Stimulated activated CD4-positive, alpha-beta T cell treated with anti-CD3 and anti-CD28 coated beads, Interleukin-2, amount 100 ng/mL, for 24 hours (primary cell): ENCODE results near the gene ZNF184.

Experiments
- DNase-seq, 2 donors: peaks; one replicate each; pipeline ENCODE4 v3.0.0-alpha.2; 2020

The ZNF184 gene

DNA sequence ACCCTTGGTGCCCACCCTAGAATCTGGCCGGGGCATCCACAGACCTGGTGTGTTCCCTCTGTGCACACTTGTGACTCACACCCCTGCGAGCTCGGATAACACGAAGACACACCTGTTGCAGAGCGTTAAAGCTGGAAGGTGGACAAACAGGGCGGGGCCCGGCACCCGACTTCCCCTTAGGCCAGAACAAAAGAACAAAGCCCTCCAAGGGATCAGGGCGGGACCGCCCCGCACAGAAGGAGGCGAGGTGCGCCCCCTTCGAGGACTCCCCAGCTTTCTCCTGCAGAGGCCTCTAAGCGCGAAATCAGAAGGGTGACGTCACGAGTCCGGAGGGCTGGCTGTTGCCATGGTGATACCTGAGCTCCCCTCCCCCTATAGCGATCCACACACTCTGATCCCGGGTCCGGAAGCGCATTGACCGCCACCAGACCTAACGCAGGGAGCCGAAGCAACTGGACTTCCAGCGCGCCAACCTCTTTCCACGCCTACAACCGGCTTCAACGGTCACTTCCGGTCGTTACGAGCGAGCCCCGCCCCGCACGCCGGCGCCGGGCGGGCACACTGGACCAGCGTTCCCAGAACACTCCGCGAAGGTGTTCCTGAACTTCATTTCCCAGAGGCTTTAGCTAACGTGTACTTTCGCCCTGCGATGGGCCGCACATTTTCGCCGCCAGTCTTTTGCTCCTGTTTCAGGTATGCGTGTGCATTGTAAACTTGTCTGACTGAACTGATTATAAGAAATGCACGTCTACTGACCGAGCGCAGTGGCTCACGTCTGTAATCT, at the start of gene ZNF184:
TSS of gene ZNF184 (minus strand) at position 489 of the 784 bp plus-strand sequence. CDS start 811 bp downstream, outside the sequence.
- peak; percentile 84 to 85 for DNase-seq

DNA sequence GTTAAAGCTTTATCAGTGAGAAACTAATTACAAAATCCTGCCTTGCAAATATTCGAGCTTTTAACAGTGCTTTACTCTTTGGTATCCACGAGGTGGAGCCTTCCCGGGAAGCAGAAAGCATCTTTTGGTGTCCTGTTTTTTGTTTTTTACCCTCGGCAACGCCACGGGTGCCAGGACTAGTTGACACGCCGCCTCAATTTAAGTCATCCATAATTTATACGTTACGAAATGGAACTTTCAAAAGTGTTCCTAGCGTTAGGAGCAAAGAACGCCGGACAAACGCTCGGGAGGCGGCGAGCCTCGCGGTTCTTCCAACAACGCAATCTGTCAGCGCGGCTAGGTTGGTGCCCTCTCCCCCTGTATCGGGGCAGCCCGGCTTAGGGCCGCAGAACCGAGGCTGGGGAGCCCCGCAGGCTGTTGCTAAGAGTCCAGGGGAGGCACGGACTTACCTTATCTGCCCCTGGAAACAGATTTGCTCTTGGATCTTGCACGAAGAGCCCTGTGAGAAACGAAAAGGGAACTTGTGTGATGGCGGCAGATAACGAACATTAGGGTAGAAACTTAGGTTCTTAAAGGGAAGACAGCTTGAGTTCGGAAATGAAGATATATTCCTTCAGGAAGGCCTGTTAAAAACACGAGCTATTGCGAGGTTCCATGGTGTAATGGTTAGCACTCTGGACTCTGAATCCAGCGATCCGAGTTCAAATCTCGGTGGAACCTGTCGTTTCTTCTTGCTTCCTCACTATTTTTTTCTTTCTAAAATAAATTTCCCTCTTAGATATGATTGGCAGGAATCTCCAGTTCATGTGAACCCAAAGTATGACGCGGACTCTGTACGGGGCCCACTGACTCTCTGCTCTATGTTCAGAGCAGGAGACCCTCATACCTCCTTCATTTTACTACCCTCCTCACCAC, 46.2 kb upstream of the ZNF184 start:
- peak; percentile 73 to 74 for DNase-seq

DNA sequence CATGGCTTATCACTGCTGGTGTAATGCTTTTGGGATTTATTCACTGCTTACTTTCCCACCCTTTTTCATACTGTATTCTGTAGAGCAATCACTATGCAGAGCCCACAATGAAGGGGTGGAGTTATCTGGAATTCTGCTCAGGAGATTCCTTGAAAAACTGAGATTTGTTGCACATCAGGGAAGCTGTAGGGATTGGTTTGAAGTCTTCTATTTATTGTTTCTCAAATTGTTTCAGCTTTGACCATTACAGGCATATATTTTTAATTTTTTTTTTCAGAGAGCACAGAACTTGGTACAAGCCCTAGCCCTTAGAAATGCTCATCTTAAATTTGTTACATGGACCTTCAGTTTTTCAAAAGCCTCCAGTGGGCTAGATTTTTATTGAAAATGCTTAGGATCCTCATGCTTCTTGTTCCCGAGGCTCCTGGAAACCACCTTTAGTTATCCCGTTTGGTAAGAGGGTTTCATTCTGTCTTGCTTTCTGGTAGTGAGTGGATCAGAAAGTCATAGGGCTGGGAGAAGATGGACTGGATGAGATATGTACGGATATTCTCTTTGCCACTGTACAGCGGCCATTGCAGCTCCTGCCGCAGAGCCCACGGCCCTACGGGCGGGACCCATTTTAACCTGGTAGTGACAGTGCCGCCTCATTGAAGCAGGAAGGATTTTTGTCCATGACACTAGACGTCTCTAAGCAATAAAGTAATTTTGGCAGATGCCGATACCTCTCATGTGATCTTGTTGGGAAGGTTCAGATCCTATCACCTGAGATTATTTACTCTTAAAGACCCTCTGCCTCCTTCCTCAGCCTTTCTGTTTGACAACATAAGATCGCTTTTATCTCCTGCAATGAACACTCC, 45.3 kb upstream of the ZNF184 start:
- DNase-seq, result peak in 1 of 2 donors; percentile 14

DNA sequence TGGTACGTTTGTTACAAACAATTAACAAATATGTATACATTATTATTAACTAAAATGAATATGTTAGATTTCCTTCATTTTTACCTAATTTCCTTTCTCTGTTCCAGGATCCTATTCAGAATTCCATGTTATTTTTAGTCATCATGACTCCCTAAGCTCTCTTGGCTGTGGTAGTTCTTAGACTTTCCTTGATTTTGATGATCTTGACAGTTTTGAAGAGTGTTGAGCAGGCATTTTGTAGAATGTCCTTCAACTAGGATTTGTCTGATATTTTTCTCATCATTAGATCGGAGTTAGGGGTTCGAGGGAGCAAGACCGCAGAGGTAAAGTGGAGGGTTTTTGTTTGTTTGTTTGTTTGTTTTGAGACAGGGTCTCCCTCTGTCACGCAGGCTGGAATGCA, 44.3 kb upstream of the ZNF184 start:
- DNase-seq, result no peak

DNA sequence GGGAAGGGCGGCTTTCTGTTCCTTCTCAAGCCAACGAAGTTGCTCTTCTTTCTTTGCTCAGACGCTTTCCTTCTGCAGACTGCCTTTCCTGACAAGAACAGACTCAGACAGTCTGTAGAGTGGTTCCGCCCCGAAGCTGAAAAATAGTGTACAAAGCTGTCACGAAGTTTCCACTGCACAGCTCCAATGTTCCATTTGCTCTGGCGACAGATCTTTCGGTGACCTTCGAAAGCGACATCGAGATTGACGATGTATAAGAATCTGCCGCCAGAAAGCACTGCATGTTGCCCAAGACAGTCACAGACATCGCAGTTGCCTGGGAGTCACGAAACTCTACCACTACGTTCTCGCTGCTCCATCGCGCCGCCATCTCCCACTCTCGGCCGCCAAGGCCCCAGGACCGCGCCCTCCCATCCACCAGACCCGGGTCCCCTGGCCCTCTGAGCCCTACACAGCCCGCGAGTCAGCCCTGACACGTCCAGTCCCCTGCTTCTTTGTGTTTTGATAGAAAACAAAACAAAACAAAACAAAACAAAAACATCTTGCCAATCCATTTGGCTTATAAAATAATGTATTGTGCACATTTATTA, 42.1 kb upstream of the ZNF184 start:
- DNase-seq, result peak in 1 of 2 donors; percentile 9

DNA sequence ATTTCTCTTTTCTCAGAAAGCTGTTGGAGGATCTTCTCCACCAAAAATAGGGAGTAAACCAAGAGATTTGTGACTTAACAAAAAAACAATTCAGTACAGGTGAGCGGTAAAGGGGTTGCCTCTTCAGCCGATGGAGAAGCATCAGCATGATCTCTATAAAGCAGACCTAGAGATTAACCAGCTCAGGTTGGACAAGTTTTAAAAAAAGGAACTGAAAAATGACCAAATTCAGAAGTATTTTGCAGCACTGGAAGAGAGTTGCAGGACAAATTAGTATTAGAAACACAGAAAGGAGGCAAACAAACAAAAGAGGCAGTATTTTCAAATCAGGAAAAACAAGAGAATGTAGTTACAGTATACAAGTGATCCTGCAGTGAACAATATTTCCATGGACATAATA, 39.6 kb upstream of the ZNF184 start:
- DNase-seq, result no peak

DNA sequence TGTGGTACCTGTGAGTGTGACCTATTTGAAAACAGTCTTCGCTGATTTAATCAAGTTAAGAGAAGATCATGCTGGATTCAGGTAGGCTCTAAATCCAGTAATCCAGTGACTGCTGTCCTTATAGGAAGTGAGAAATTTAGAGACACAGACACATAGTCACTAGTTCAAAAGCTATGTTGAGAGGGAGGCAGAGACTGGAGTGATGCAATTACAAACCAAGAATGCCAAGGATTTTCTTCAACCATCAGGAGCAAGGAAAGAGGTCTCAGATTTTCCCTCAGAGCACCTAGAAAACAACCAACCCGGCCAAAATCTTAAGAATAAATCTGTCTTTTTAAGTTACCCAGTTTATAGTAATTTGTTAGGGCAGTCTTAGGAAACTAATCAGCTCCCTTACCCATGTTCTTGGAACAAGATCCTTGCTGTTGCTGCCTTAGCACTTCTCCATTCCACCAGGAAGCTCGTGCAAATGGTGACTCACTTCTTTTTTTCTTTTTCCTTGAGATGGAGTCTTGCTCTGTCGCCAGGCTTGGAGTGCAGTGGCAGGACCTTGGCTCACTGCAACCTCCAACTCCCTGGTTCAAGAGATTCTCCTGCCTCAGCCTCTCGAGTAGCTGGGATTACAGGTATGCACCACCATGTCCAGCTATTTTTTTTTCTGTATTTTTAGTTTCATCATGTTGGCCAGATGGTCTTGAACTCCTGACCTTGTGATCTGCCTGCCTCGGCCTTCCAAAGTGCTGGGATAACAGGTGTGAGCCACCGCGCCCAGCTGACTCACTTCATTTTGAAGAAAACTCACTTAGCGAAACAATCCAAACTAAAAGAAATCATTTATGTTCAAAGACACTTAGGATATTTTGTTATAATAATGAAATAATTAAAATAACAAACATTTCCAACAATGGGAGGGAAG, 34.4 kb upstream of the ZNF184 start:
- DNase-seq, result no peak

DNA sequence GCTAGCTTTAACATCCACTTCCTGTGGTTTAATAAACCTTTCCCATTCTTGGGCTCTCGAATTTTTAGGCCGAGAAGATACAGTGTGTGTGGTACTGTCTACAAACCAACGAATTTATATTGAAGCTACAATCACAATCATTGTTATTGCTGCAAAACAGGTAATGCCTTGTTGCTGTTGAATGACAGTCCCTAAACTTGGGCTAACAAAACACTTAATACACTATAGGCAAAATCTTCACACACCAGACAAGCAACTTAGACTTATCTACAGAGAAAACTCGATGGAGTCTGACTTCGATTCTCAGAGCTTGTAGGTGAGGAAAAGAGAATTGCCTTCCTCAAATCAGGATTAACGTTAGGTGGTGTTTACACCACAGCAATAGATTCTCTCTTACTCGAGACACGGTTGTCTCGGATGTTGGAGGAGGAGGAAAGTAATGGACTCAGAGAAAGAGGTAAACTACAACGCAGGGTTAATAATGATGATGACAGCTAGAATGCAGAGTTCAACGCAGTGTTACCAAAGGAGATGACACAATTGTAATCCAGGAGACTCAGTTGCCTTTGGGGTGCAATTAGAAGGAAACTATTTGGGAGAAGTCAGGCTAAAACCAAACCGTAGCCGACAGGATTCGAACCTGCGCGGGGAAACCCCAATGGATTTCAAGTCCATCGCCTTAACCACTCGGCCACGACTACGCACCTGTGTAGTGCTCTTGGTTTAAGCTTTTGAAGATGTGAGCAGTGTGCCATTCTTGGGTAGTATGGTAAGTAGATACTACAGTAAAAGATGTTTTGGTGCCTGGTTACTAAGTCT, 32.5 kb upstream of the ZNF184 start:
- peak; percentile 50 to 65 for DNase-seq

DNA sequence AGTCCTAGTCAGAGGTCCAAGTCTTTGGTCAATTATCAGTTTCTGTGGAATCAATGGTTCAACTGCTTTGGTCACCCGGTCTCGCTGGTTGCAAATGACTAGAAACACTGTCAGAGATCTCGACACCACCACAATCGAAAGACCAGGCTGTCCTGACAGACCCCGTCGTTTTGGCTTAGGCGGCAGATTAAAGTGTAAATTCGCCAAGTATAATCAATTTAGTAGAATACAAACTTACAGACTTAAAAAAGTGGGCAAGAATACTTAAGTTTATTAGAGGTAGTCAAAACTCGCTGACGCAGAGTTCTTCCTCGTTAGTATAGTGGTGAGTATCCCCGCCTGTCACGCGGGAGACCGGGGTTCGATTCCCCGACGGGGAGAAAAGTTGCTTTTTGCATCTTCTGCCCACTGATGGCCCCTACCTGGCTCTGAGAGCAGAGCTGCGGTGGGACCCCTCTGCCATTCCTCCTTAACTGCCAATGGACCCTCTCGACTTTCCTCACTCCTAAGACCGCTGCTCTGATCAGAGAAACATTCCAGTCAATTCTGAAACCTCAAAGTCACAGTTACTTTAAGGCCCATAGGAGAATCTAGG, 30.6 kb upstream of the ZNF184 start:
- peak; percentile 88 to 89 for DNase-seq

DNA sequence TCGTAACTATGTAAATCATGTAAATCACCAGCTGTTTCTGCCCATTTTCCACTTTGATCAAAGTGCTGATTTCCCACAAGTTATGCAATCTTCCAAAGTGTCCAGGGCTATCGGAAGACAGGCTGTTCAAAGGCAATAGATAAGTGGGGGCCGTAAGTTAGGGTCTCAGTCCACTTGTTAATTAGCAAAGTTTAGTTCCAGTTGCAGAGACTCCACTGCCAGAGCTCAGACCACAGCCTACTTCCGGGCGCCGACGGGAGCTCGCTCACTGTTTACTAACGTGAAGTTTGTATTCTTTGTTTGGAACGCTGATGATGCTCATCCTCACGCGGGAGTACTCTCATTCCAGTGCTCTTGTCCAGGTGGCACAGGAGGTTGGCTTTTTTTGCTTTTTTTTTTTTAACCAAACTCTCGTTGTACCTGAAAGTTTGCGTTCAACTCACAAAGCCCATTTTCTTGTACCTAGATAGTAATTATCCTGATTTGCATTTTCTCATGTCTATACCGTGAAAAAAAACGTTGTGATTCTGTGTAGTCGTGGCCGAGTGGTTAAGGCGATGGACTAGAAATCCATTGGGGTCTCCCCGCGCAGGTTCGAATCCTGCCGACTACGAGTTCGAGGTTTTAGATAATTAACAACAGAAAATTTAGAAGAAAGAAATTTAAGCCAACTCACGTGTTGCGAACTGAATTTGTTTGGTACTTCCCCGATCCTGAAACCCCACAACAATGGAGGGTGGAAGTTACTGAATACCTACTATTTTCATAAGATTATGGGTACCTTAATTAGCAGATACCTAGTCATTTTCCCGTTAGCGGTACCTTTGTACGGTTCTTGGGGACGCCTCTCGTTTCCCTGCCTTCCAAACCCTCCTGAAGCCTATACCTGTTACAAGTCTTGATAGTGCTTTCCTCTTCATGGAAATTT, 29.9 kb upstream of the ZNF184 start:
- DNase-seq, result peak; percentile 80 to 86

DNA sequence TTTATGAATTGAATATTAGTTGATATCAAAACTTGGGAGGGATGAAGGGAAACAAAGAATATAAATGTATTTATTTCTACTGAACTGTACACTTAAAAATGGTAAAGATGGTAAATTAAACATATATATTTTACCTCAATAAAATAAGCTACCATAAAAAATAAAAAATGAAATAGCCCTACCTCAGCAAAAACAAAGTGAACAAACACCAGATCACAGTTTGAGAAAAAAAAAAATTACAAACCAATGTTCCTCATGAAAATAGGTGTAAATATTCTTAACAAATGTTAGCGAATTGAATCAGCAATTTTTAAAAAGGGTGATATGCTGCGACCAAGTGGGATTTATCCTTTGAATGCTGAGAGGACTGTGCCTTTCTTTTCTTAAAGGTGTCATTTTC, 28.3 kb upstream of the ZNF184 start:
- DNase-seq, result no peak

DNA sequence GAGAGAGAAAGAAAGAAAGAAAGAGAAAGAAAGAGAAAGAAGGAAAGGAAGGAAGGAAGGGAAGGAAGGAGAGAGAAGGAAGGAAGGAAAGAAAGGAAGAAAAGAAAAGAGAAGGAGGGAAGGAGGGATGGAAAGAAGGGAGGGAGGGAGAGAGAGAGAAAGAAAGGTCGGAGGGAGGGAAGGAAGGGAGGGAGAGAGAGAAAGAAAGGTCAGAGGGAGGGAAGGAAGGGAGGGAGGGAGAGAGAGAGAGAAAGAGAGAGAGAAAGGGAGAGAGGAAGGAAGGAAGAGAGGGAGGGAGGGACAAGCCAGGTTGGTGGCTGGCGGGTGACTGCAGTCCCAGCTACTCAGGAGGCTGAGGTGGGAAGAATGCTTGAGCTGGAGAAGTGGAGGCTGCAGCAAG, 27.3 kb upstream of the ZNF184 start:
- DNase-seq, result no peak

DNA sequence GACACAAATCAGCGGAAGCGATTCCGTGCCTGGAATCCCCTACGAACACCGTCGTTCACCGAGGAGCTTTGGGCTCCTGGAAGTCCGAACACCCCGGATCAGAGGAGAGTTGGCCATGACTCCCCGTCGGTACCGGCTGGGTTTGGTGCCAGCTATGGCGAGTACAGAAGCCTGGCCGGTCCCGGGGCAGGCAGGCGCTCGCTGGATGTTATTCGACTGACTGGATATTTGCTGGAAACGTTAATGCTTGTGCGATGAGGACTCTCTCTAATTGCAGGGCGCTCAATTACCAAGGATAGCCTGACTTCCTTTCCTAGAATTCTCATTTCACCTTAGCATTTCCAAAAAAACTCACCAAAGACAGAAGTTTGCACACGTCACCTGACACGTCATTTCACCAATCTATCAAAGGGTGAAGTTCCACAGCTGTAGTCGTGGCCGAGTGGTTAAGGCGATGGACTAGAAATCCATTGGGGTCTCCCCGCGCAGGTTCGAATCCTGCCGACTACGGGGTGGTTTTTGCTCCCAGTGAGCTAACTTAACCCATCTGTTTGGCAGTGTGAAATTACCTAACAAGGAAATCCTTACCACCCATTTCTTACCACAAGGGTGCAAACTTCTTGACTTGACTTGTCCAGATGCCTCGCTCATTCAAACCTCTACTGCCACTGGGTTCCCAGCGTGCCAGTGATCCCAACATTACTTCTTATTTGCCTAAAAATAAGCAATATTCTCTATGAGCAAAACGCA, 22.7 kb upstream of the ZNF184 start:
- DNase-seq, result peak; percentile 79 to 88

DNA sequence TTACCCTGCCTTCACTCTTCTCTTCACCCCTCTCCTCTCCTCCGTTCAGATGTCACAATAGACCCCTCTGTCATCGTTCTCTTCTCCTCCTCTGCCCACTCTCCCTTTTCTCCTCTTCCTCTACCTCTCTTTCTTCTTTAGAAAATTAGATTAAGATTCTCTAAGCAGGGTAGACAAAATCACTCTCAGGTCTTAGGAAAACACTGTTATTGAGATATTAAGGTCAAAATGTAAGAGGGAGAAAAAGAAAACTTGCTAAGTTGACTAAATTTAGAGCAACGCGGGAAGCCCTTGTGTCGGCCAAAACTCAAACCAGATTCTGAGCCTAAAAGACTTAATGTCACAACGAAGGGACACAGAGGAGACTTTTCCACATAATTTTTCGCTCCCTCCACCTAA, 22.1 kb upstream of the ZNF184 start:
- DNase-seq, result no peak

DNA sequence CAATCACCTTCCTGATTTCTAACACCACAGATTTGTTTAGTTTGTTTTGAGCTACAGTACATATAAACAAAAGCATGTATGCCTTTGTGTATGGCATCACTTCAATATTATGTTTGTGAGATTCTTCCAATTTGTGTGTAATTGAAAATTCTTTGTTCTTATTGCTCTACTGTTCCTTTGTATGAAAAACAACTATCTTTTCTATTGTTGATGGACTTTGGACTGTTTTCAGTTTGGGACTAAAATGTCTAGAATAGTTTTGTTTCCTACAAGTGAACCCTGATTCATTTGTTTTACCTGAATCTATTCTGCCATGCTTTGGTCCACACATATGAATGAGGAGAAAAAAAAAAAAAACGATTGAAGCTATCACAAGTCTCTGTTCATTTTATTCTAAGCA, 21.2 kb upstream of the ZNF184 start:
- DNase-seq, result no peak

DNA sequence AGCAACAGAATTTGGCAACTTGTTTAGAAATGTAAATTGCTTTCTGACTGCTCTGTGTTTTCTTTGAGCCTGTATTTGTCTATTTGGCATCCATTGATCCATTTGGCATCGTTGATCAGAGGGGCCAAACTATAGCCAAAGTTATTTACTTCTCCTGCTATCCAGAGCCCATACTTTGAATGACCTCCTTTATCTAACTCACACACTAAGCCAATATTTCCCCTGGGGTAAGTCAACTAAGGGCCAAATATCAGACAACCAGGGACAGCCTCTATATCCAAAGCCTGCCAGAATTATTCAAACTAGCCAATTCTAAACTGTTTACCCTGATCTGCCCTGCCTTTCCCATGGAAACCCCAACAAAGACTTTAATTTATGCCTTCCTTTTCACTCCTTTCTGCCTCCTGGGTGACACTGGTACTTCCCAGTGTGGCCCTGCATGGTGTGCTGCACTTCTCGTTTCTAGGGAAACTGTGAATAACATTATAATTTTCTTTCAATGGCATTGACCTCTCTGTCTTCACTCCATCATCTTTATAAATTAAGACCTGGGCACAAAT, 19.8 kb upstream of the ZNF184 start:
- DNase-seq, result no peak

DNA sequence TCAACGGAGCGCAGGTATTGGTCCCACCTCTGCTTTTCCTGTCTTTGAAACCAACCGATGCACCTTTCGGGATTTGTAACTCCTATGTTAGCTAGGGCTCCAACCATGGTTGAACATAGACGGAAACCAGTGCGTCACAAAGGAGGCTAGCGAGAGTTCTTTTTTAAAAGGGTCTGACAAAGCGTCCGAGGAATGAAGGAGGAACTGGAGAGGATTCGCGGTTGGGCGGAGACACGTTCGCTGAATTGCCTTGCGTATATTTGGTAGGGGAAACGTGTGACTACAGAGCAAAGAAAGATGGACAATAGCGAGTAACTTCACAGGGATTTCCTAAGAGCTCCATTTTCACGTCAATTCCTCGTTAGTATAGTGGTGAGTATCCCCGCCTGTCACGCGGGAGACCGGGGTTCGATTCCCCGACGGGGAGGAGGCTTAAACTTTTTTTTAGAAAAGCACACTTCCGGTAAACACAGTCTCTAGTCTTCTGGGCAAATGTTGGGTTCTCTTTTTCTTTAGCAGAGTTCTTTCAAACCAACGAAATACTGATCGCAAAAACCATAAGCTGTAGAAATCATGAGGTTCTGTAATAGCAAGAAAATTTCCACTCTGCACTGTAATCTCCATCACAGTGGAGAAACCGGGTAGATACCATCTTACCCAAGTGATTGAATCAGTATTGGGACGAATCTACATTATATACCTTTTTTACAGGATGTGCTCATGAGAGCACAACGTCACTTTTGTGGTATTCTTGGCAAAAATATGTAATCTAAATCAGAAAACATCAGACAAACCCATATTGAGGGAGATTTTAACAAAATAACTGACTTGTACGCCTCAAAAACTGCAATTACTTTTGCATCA, 6.6 kb upstream of the ZNF184 start:
- peak; percentile 88 to 92 for DNase-seq
